NCI-H1092 treated with DMSO at 0.1 percent for 48 hours (cell line): ENCODE data around the gene VEGFA.

Experiments
- DNase-seq: peaks from one replicate; lab custom pipeline; 2025; lab: John Stamatoyannopoulos, UW

VEGFA gene

GRCh38 chr6:43738877-43739641, 31.0 kb upstream of the VEGFA start:
- no peak for DNase-seq

DNA sequence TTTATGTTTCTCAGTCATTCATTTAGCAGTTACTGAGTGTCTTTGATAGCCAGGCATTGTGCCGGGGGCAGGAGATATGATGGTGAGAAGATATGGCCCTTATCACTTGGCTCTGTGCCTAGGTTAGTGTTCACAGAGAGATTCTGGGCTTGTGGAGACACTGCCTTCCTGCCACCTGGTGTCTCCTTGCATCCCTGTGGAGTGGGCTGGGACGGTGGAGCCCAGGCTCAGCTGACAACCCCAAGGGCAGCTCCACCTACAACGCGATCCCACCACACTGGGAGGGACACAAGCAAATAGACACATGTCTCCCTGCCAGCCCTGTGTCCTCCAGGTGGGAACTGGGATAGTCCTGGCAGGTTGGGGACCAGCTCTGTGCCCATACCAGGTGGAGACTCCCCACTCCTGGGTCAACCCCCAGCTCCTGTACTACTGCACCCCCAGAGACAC, 30.3 kb upstream of the VEGFA start:
- DNase-seq, result no peak

DNA sequence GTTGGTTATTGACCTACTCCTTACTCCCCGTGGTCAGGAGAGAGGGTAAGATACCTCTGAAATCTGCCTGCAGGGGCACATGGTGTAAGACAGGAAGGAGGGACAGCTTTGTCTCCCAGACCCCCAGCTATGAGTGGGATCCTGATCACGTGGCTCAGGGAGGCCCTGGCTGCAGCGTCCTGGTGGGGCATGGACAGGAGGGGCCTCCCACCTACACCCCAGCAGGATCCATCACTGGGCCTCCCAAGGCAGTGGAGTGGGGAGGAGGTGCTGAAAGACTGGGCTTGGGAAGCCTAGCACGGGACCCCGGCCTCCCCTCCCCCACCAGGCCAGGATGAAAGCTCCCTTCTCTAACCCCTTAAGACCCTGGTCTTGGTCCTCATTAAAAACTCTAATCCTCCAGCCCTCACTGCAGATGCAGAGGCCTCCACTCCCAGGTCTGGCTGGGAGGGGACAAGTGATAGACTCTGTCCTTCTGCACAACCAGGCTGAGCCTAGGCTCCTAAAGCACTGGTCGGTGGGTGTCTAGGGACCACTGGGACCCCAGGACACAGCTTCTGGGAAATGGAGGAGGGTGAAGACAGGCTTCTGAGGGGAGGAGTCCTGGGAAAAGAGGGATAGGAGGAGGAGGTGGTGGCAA, 29.6 kb upstream of the VEGFA start:
- DNase-seq, result no peak

- no peak for DNase-seq
These were observed 28.8 kb upstream of the VEGFA start for GRCh38 chr6:43740961-43741764.

DNA sequence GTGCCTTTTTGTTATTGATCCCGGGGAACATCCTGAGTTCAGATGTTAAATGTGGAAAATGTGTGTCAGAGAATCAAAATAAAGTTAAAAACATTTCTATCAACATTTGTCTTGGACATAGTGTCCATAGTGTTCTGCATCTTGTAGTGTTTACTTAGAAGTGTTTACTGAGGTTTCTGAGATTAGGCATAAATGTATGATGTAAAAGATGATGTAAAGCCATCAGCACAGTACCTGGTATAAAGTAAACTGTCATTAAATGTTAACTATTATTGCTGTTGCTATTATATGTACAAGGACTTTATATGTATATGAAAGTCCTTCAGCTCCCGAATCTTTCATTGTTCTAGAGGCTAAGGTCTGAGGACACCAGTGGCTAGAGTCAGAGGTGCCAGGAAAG, 28.2 kb upstream of the VEGFA start:
- no peak for DNase-seq

DNA sequence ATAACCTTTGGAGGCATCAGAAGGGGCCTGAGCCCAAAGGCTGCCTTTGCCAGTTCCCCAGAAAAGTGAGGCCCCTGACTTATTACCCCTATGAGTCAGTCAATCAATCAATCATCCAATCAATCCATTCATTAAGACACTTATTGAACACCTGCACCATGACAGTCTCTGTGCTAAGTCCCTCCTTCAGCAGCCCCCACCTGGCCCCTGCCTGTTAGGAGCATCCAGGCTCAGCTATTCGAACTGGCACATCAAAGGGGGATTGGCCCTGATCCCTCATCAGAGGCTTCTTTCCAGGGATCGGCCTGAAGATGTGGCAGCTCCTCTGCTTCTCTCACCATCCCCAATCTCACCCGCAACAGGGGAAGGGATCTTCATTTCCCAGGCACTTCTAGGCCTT, 27.7 kb upstream of the VEGFA start:
- DNase-seq, result no peak

DNA sequence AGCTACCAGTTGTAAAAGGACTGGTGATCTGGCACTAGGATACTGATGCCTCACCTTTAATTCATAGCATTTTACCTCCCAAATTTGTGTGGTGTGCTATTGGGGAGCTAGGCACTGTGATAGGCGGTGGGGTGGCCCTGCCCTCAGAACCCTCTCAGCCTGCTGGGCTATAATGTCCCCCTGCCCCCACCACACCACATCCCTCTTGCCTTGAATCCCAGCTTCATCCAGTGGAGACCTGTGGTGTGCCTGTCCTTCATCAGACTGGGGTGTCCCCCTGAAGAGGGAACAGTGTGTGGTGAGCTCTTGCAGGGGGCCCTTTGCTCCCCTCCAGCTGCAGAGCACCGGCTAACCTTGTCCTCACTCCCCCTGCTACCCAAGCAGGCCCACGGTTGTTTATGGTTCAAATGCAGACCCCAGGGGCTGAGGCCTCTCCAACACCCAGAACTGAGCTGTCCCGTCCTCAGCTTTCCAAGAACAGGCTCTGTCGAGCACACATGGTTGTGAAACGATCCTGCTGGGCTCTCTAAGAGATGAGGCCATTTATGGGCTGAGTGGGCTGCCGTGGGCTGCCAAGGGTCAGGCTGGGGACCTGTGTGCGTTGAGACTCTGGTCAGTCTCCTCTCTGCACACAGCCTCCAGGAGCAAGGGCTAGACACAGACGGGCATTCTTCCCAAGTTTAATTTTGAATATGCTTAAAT, 26.9 kb upstream of the VEGFA start:
- DNase-seq, result no peak

DNA sequence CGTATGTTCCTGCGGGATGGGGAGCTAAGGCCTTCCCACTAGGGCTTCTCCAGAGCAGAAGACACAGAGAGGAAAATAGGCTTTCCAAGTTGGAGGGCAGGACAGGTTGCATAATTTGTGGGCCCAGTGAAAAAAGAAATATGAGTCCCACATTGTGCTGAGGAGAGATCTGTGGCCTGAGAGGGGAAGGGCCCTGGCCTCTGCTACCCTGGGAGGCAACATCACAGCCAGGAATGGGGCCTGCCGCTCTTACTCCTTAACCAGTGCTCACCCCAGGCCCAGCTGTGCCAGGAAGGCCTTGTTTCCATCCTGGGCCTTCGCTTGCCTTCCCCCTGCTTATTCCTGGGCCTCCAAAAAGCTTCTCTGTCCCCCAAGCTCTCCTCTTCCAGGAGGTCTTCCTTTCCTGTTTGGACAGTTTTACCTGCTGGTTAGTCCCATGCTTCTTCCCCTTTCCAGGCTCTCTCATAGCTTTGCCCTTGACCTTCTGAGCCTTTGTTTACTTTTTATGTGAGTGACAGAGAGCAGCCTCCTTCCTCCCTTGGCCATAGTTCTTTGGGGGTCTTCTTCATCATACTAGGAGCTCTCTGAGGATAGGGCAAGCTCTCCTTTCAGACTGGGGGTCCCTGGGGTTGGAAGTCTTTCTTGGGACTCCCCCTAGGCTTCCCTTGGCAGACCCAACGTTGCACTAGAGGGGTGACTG, 26.2 kb upstream of the VEGFA start:
- DNase-seq, result no peak

GRCh38 chr6:43744491-43744890, 25.5 kb upstream of the VEGFA start:
- DNase-seq, result no peak

DNA sequence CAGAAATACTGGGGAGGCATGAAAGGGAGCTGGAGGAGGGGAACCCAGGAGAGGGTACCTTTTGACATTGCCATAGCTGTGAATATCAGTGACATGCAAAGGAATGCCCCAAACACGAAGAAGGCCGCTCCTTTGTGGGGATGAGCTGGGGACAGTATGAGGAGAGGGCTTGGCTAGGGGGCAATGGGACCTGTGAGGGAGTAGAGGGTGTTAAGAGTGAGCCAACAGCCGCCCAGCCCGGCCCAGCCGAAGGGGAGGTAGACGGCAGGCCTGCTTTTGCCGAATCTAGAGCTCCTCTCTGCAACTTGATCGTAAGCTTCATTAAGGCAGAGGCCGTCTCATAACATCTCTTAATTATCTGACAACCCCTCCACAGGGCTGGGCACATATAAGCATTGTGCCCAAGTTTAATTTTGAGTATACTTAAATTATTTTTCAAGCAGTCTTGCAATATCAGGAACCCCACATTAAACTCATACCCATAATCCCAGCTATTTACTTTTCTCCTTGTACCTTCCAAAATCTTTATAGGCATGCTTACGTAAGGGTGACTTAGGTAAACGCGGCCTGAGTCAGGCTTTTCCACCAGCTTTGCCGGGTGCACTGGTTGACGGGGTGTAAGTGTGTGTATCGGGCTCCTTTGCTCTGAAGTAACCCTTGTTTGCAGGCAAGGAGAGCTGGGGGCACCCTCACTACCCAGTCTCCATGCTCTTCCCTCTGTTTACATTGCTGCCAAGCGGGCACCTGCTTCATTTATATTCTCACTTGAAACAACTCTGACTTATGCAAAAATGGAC, 24.9 kb upstream of the VEGFA start:
- DNase-seq, result no peak

- no peak for DNase-seq
These were observed 23.9 kb upstream of the VEGFA start for GRCh38 chr6:43746071-43746470.

DNA sequence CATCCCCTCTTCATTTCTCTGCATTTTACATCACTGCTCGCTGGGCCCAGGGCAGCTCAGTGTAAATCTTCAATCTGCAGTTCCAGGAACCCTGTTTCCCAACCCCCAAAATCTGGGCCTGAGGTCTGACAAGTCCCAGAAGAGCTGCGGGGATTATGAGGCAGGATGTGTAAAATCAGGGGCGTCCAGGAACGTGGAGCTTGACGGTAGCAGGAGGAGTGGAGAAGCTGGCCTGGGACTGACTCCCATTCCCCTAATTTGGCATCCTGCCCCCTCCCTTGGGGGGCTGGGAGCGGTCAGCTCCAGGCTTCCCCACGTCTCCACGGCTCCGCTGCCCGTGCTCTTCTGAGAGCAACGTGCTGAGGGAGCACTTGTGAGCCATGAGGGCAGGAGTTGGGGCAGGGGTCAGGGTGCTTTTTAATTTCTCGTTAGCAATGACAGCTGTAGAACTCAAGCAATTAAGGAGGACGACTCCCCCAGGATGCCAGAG, 23.4 kb upstream of the VEGFA start:
- no peak for DNase-seq

- DNase-seq, result no peak
These were observed 22.2 kb upstream of the VEGFA start for GRCh38 chr6:43747784-43748183.

GRCh38 chr6:43748765-43749164, 21.2 kb upstream of the VEGFA start:
- no peak for DNase-seq

- DNase-seq, result no peak
These were observed 20.6 kb upstream of the VEGFA start for GRCh38 chr6:43749461-43749860.

- no peak for DNase-seq
These were observed 19.4 kb upstream of the VEGFA start for GRCh38 chr6:43750622-43751021.

DNA sequence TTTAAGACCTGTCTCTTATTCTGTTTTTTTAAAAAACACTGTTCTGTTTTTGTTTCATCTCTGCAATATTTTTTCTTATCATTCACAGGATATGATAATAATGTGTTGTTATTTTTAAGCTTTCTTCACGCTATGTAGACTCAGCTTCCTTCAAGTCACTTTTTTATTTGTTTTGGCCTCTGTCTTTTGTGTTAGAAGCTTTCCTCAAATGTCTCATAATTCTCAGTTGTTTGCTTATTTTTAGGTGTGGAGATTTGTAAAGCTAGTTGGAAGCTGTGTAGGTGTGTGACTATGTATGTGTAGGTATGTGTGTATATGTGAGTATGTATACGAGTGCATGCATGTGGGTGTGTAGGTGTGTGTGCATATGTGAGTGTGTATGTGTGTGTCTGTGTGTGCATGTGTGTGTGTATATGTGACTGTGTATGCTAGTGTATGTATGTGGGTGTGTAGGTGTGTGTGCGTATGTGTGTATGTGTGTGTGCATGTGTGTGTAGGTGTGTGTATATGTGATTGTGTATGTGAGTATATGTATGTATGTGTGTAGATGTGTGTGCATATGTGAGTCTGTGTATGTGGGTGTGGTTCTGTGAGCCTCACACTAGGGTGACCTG, 16.3 kb upstream of the VEGFA start:
- DNase-seq, result no peak

DNA sequence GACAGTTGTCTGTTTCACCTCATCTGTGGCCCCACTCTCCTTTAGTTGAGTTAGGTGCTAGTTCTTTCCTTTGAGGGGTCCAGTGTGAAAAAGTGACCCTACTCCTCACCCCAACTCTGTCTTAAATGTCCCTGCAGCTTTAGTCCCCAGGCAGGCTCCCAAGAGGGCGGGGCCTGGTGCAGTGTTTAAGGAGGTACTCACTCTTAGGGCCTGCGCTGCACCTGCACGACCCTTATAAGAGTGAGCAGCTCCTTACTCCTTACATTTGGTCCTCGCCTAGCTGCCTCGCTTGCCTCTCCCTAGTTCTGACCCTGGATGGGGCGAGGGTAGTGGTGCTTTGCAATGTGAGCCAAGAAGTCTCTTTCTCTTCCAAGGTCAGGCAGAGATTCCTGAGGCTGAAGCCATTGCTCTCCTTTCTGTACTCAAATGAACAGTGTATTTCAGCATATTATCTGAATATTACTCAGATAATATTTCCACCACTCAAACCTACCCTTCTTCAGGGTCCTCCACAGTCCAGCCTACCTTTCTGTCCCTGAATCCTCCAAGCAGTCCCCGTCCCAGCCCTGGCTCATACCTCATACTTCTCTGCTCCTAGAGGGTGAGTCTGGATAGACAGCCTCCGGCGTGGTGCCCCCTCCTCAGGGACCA, 11.9 kb upstream of the VEGFA start:
- DNase-seq, result no peak

DNA sequence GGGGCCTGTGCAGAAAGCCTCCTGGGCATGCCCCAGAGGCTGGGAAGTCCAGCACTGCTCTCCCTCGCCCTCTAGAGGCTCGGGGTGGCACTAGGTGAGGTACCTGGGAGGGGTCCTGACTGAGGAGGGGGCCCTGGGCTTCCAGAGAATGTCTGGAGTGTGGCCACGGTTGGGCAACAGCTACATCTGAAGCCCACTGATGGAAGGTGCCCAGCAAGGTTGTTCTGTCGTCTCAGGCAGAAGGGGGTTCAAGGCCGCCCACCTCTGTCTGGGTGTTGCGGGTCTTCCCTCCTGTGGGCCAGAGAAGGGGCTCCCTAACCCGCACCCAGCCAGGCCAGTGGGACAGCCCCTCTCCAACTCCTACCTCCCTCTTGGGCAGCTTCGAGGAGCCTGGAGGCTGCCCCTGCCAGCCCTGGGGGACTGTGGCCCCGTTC, 11.4 kb upstream of the VEGFA start:
- peak; percentile 30 for DNase-seq
